K562 (cell line): ENCODE data around the gene NR1D2. TPM values are rescaled to one million over a fixed set of nuclear protein-coding genes. Genes with fewer than 3 reads are reported as not detected.

Source experiments
- ARNT ChIP-seq, 2 experiments: fragments of 450-650 bp; IDR thresholded peaks; 2 replicates each; pipeline ENCODE4 v1.6.1; 2016; ENCODE audit warnings: mild to moderate bottlenecking in 1 of 2
- CREB3L1 ChIP-seq: fragments of 450-650 bp; IDR thresholded peaks from 2 replicates; pipeline ENCODE4 v1.6.1; 2014; ENCODE audit warnings: low read depth, mild to moderate bottlenecking, moderate library complexity, borderline replicate concordance
- EGR1 ChIP-seq: fragments of 450-650 bp; conservative IDR thresholded peaks from 2 replicates; pipeline ENCODE4 v1.6.1; 2017; ENCODE audit warnings: mild to moderate bottlenecking
- FOXA3 ChIP-seq, 2 experiments: fragments of 450-650 bp in 1 of 2; sonication (generic) in 1 of 2; formaldehyde crosslinking; IDR thresholded peaks in 1 of 2; conservative IDR thresholded peaks in 1 of 2; 2 replicates each; pipeline versions ENCODE4 v1.4.0 to v1.8.0; 2020 to 2022; ENCODE audit warnings: mild to moderate bottlenecking in 2 of 2, missing genetic modification reagents in 1 of 2
- HSF4 ChIP-seq: fragments of 250-450 bp; sonication (Bioruptor Pico); IDR thresholded peaks from 2 replicates; pipeline ENCODE4 v2.1.2; 2022; ENCODE audit warnings: mild to moderate bottlenecking, moderate library complexity, borderline replicate concordance
- LCOR ChIP-seq: sonication (generic); formaldehyde crosslinking; IDR thresholded peaks from 2 replicates; pipeline ENCODE4 v1.8.0; 2022; ENCODE audit warnings: mild to moderate bottlenecking, missing genetic modification reagents
- PTRF ChIP-seq: fragments of 450-650 bp; IDR thresholded peaks from 2 replicates; pipeline ENCODE4 v1.6.1; 2016; ENCODE audit warnings: mild to moderate bottlenecking, missing genetic modification characterization, missing compliant biosample characterization
- RBFOX2 ChIP-seq: fragments of 200-400 bp; formaldehyde crosslinking; IDR thresholded peaks from 2 replicates; pipeline ENCODE4 v1.6.1; 2017; ENCODE audit warnings: low read depth, mild to moderate bottlenecking, low read length, moderate library complexity
- SAP30 ChIP-seq: fragments of 200-600 bp; sonication (generic); IDR thresholded peaks from 2 replicates; pipeline ENCODE4 v1.6.1; 2012; ENCODE audit warnings: borderline replicate concordance, low read depth, mild to moderate bottlenecking, moderate library complexity, low read length, control low read depth, inconsistent platforms; ENCODE audit not compliant: insufficient read depth, poor library complexity, severe bottlenecking
- SRSF7 ChIP-seq: fragments of 200-400 bp; formaldehyde crosslinking; optimal IDR thresholded peaks from 2 replicates; pipeline ENCODE3; 2017; ENCODE audit warnings: mild to moderate bottlenecking, low read depth, low read length
- ZBTB17 ChIP-seq: fragments of 450-650 bp; formaldehyde crosslinking; IDR thresholded peaks from 2 replicates; pipeline ENCODE4 v1.4.0; 2020; ENCODE audit warnings: mild to moderate bottlenecking
- ZBTB5 ChIP-seq: fragments of 450-650 bp; IDR thresholded peaks from 2 replicates; pipeline ENCODE4 v1.6.1; 2017; ENCODE audit warnings: antibody characterized with exemption
- ZNF354B ChIP-seq: fragments of 250-450 bp; sonication (Bioruptor Pico); IDR thresholded peaks from 2 replicates; pipeline ENCODE4 v1.4.0; 2020
- ZNF407 ChIP-seq: fragments of 450-650 bp; IDR thresholded peaks from 2 replicates; pipeline ENCODE4 v1.6.1; 2016; ENCODE audit warnings: low read depth
- ZNF551 ChIP-seq: fragments of 250-450 bp; sonication (Bioruptor Pico); IDR thresholded peaks from 2 replicates; pipeline ENCODE4 v1.5.0; 2021; ENCODE audit warnings: mild to moderate bottlenecking, moderate library complexity
- ZSCAN32 ChIP-seq: fragments of 450-650 bp; formaldehyde crosslinking; IDR thresholded peaks from 2 replicates; pipeline ENCODE4 v1.4.0; 2020; ENCODE audit warnings: mild to moderate bottlenecking, moderate library complexity
- ZZZ3 ChIP-seq: fragments of 450-650 bp; IDR thresholded peaks from 2 replicates; pipeline ENCODE4 v1.6.1; 2016; ENCODE audit warnings: antibody characterized with exemption, mild to moderate bottlenecking, moderate library complexity
- polyA plus RNA-seq, 8 experiments: library from polyadenylated mRNA; depleted of rRNA in 4 of 8; stranded (reverse) in 5 of 8; unstranded in 3 of 8; fragments of >200 nt; fragmentation: Nextera tagmentation in 2 of 8; fragmentation: Illumina TruSeq in 1 of 8; extraction: Ambion mirVana in 2 of 8; extraction: Trizol in 1 of 8; gene quantifications; 2 replicates each; pipeline versions ENCODE4 v1.2.1 to v1.2.3, GENCODE V29; 2011 to 2014; ENCODE audit warnings: inconsistent platforms in 1 of 8, missing spikeins in 1 of 8
- total RNA-seq, 7 experiments: library from RNA; depleted of rRNA in 6 of 7; stranded (reverse); fragments of >200 nt in 6 of 7; fragmentation: Illumina TruSeq in 2 of 7; extraction: Trizol in 2 of 7; gene quantifications; 2 replicates each; pipeline versions ENCODE4 v1.2.1 to v1.2.3, GENCODE V29; 2011 to 2021; ENCODE audit warnings: low replicate concordance in 1 of 7

NR1D2 gene
- total and polyA plus RNA-seq, 9 of the 15 experiments (the other 6 are each of a cell fraction or from before 2014, with no cell fraction given), result 1.2 to 5.5 (median 2.9) TPM

GRCh38 chr3:23916152-23916885 is 28.8 kb upstream of the NR1D2 start (continued):
- TF ChIP-seq ZBTB5 (no peak), SAP30 (peak; percentile 57), PTRF (no peak), ZNF551 (CRISPR knock-in tag) (no peak), ARNT (IDR thresholded peaks at IDR 0.05) (no peak), FOXA3 (CRISPR knock-in tag; conservative IDR thresholded peaks at IDR 0.05 in 1 of 2, IDR thresholded peaks at IDR 0.05 in 1 of 2) (no peak), ZNF354B (no peak), EGR1 (peak; percentile 39; the same call in 1 of the 2 replicates), ZNF407 (peak; percentile 55; the same call in 1 of the 2 replicates), RBFOX2 (no peak), HSF4 (CRISPR knock-in tag) (no peak), SRSF7 (no peak), CREB3L1 (no peak), ZBTB17 (CRISPR knock-in tag) (no peak), ZSCAN32 (CRISPR knock-in tag) (no peak), ZZZ3 (no peak), LCOR (CRISPR knock-in tag) (no peak)
